T-helper 2 cell treated with Interferon-gamma antibody and Interleukin-4, amounts not matched to agents 5 μg/mL and 100 μg/mL, for 36 hours (primary cell): ENCODE results near the gene TMEM132C.

Experiments used
- DNase-seq: peaks from one replicate; pipeline ENCODE4 v3.0.0; 2021; ENCODE audit warnings: low spot score
- H3K27ac Mint-ChIP-seq: one replicate; pipeline ENCODE4 v1.8.0; 2021; ENCODE audit warnings: mild to moderate bottlenecking, mixed read lengths
- H3K27me3 Mint-ChIP-seq: one replicate; pipeline ENCODE4 v1.8.0; 2021; ENCODE audit warnings: low read depth, mixed read lengths
- H3K36me3 Mint-ChIP-seq: one replicate; pipeline ENCODE4 v1.8.0; 2021; ENCODE audit warnings: low read depth, mixed read lengths
- H3K4me1 Mint-ChIP-seq: one replicate; pipeline ENCODE4 v1.8.0; 2021; ENCODE audit warnings: low read depth, mixed read lengths
- H3K4me3 Mint-ChIP-seq: one replicate; pipeline ENCODE4 v1.8.0; 2022; ENCODE audit warnings: mild to moderate bottlenecking, moderate library complexity, mixed read lengths
- H3K9me3 Mint-ChIP-seq: one replicate; pipeline ENCODE4 v1.8.0; 2021; ENCODE audit warnings: mixed read lengths

Gene TMEM132C

GRCh38 chr12:128734371-128734770 lies 467.4 kb downstream of the TMEM132C start:
- H3K27me3 Mint-ChIP-seq = no peaks in the 10 kb centered on the region
- H3K27ac Mint-ChIP-seq = no peak overlapping the region
- no peaks in the 10 kb centered on the region for H3K4me1 Mint-ChIP-seq
- DNase-seq = no peak
- H3K36me3 Mint-ChIP-seq = no peaks in the 10 kb centered on the region
- H3K9me3 Mint-ChIP-seq = peaks cover 7% of the 10 kb centered on the region
- H3K4me3 Mint-ChIP-seq = no peak overlapping the region

DNA sequence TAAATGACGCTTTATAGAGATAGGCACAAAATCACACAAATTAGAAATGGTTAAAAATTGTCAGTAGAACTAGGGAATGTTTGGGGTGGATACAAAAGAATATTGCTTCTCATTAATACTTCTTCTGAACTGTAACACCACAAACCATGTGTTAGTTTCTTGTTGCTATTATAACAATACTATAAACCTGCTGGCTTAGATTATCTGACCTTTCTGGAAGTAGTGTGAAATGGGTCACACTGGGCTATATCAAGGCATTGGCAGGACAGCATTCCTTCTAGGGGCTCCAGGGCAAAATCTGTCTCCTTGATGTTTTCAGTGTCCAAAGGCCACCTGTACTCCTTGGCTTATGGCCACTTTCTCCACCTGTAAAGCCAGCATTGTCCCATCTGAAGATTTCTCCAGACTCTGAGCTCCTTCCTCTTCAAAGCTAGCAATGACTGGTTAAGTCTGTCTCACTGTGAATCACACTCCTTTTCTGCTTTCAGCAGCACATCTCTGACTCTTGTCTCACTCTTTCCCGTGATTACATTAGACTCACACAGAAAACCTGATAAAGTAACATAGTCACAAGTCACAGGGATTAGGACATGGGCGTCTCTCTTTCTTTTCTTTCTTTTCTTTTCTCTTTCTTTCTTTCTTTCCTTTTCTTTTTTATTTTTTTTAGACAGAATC lies 470.5 kb downstream of the TMEM132C start:
- DNase-seq = no peak
- H3K9me3 Mint-ChIP-seq = peaks cover 9% of the 10 kb centered on the region
- H3K27ac Mint-ChIP-seq = no peak overlapping the region
- H3K27me3 Mint-ChIP-seq = no peaks in the 10 kb centered on the region
- no peak overlapping the region for H3K4me3 Mint-ChIP-seq
- no peaks in the 10 kb centered on the region for H3K36me3 Mint-ChIP-seq
- no peaks in the 10 kb centered on the region for H3K4me1 Mint-ChIP-seq

- no peaks in the 10 kb centered on the region for H3K4me1 Mint-ChIP-seq
- DNase-seq = no peak
- no peak overlapping the region for H3K27ac Mint-ChIP-seq
Observed at GRCh38 chr12:128743916-128744315, 476.9 kb downstream of the TMEM132C start.

GRCh38 chr12:128745772-128746689 lies 479.1 kb downstream of the TMEM132C start:
- Mint-ChIP-seq H3K36me3 (no peaks in the 10 kb centered on the region), H3K27me3 (no peaks in the 10 kb centered on the region), H3K9me3 (no peaks in the 10 kb centered on the region), H3K4me1 (no peaks in the 10 kb centered on the region), H3K4me3 (no peak overlapping the region), H3K27ac (no peak overlapping the region)
- no peak for DNase-seq

More at GRCh38 chr12:128743916-128744315, 476.9 kb downstream of the TMEM132C start:
- no peaks in the 10 kb centered on the region for H3K36me3 Mint-ChIP-seq
- H3K9me3 Mint-ChIP-seq = peaks cover 6% of the 10 kb centered on the region
- H3K27me3 Mint-ChIP-seq = no peaks in the 10 kb centered on the region
- no peak overlapping the region for H3K4me3 Mint-ChIP-seq

DNA sequence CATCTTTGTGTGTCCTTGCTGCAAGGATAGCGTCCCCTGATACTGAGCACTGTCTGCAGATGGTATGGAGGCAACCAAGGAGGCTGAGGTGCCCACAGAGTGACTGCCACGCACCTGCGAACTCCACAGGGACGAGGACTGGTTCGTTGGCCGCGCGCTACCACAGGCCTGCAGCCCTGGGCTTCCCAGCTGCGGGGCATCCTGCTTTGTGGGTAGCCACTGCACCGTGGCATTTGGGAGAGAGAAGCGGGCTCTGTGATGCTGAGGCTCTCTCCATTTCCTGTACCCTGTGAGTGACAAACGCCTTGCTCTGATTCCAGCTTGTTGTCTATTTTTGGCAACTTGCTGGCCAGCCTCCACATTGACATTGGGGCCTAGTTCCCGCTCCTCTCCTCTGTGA lies 480.5 kb downstream of the TMEM132C start:
- Mint-ChIP-seq H3K4me3 (no peak overlapping the region), H3K9me3 (no peaks in the 10 kb centered on the region), H3K4me1 (no peaks in the 10 kb centered on the region), H3K36me3 (no peaks in the 10 kb centered on the region), H3K27ac (no peak overlapping the region), H3K27me3 (no peaks in the 10 kb centered on the region)
- DNase-seq = no peak

DNA sequence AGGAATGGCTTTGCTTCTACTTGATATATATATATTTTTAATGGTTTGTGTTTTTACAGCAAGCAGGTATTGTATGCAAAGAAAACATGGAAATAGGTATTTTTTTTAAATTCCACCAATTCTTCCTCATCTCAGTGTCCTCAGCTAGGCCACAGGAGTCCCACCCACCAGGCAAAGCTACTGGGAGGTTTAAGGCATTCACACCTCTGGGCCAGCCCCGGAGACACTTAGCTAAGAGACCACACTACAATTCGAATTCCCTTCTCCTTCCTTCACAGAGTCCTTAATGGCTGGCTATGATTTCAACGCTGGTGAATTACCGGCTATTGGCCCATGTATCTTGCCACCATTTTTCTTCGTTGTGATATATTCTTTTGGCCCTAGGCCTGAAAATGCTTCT lies 485.4 kb downstream of the TMEM132C start:
- no peak for DNase-seq
- no peaks in the 10 kb centered on the region for H3K4me1 Mint-ChIP-seq
- no peaks in the 10 kb centered on the region for H3K36me3 Mint-ChIP-seq
- H3K27ac Mint-ChIP-seq = no peak overlapping the region
- no peaks in the 10 kb centered on the region for H3K27me3 Mint-ChIP-seq
- no peak overlapping the region for H3K4me3 Mint-ChIP-seq
- no peaks in the 10 kb centered on the region for H3K9me3 Mint-ChIP-seq

DNA sequence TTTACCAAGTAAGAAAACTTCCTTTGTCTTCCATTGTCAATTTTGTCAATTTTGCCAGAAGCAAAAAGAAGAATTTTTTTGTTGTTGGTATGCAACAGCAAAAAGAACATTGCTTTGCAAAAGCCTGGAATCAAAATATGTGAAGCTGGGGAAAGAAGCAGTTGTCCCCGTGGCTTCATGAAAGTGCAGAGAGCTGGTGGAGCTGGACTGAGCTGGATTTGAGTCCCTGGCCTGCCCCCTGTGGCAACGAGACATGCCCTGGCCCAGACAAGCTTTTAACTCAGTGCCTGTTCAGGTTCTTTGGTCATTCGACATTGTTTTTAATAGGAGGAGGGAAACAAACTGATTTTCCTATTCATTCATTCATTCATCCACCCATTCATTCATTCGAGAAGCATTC lies 486.5 kb downstream of the TMEM132C start:
- Mint-ChIP-seq H3K4me1 (no peaks in the 10 kb centered on the region), H3K4me3 (no peak overlapping the region), H3K9me3 (no peaks in the 10 kb centered on the region), H3K27me3 (no peaks in the 10 kb centered on the region), H3K36me3 (no peaks in the 10 kb centered on the region), H3K27ac (no peak overlapping the region)
- no peak for DNase-seq

GRCh38 chr12:128754275-128754674 lies 487.3 kb downstream of the TMEM132C start:
- Mint-ChIP-seq H3K36me3 (no peaks in the 10 kb centered on the region), H3K27ac (no peak overlapping the region), H3K4me3 (no peak overlapping the region), H3K27me3 (no peaks in the 10 kb centered on the region), H3K9me3 (no peaks in the 10 kb centered on the region), H3K4me1 (no peaks in the 10 kb centered on the region)
- no peak for DNase-seq

- Mint-ChIP-seq H3K27ac (no peak overlapping the region), H3K4me1 (no peaks in the 10 kb centered on the region), H3K36me3 (no peaks in the 10 kb centered on the region), H3K4me3 (no peak overlapping the region), H3K9me3 (no peaks in the 10 kb centered on the region), H3K27me3 (no peaks in the 10 kb centered on the region)
- no peak for DNase-seq
Observed at GRCh38 chr12:128755566-128755965, 488.6 kb downstream of the TMEM132C start.
